ENCODE measurements around the gene FBXO21.
"Not testable (repeated sequence)": the region's sequence is repeated elsewhere in the genome, so short reads cannot be mapped to it uniquely, and the experiment has no call there.

Gene FBXO21

GRCh38 chr12:117199956-117200744 is 9.9 kb upstream of the FBXO21 start:
- DNase-seq, result not testable (repeated sequence)

- not testable (repeated sequence) for DNase-seq
Observed at GRCh38 chr12:117196334-117196733, 6.1 kb upstream of the FBXO21 start.

- DNase-seq, result not testable (repeated sequence)
Observed at GRCh38 chr12:117195027-117195426, 4.8 kb upstream of the FBXO21 start.

- no peak for DNase-seq
Observed at GRCh38 chr12:117193903-117194302, 3.6 kb upstream of the FBXO21 start.

GRCh38 chr12:117192581-117192980 is 2.3 kb upstream of the FBXO21 start:
- DNase-seq, result not testable (repeated sequence)

- DNase-seq, result peak; percentile 34
Observed at GRCh38 chr12:117192057-117192456, 1.8 kb upstream of the FBXO21 start.

- peak; percentile 11 for DNase-seq
Observed at GRCh38 chr12:117189725-117190209, 503 bp downstream of the FBXO21 start.

GRCh38 chr12:117188961-117189724 is 1.1 kb downstream of the FBXO21 start:
- no peak for DNase-seq

GRCh38 chr12:117188121-117188665 is 2.1 kb downstream of the FBXO21 start:
- no peak for DNase-seq

- no peak for DNase-seq
Observed at GRCh38 chr12:117187421-117187820, 2.8 kb downstream of the FBXO21 start.

GRCh38 chr12:117182866-117183265 is 7.4 kb downstream of the FBXO21 start:
- DNase-seq, result no peak

- DNase-seq, result not testable (repeated sequence)
Observed at GRCh38 chr12:117181468-117181843, 8.8 kb downstream of the FBXO21 start.

GRCh38 chr12:117180758-117181467 is 9.4 kb downstream of the FBXO21 start:
- no peak for DNase-seq

GRCh38 chr12:117178745-117179144 is 11.5 kb downstream of the FBXO21 start:
- no peak for DNase-seq

GRCh38 chr12:117178301-117178700 is 12.0 kb downstream of the FBXO21 start:
- DNase-seq, result no peak

GRCh38 chr12:117172168-117172567 is 18.1 kb downstream of the FBXO21 start:
- DNase-seq, result no peak

- DNase-seq, result no peak
Observed at GRCh38 chr12:117171499-117172162, 18.6 kb downstream of the FBXO21 start.

- DNase-seq, result no peak
Observed at GRCh38 chr12:117169548-117169947, 20.7 kb downstream of the FBXO21 start.

- no peak for DNase-seq
Observed at GRCh38 chr12:117168976-117169375, 21.3 kb downstream of the FBXO21 start.

- peak; percentile 4 for DNase-seq
Observed at GRCh38 chr12:117167769-117168168, 22.5 kb downstream of the FBXO21 start.

GRCh38 chr12:117166107-117166506 is 24.2 kb downstream of the FBXO21 start:
- DNase-seq, result no peak

GRCh38 chr12:117165342-117165741 is 24.9 kb downstream of the FBXO21 start:
- peak; percentile 86 for DNase-seq

Data from NCI-H2029 (cell line).